CD4-positive, alpha-beta T cell (primary cell): ENCODE data around the gene LDLRAP1. TPM values are rescaled to one million over a fixed set of nuclear protein-coding genes. Genes with fewer than 3 reads are reported as not detected.

Source experiments
- ATAC-seq: fragments of 200-7000 bp; cut with Tn5 transposase; one replicate; pipeline ENCODE4 v1.10.0; 2022; ENCODE audit warnings: mild to moderate bottlenecking; ENCODE audit not compliant: poor library complexity
- CTCF ChIA-PET: fragments of 350-600 bp; sonication (Branson Sonifier 250); formaldehyde crosslinking; loops from one replicate; lab custom pipeline; 2021; ENCODE audit warnings: antibody characterized with exemption, inconsistent platforms; lab: Charles Lee
- POLR2A ChIA-PET: fragments of 350-600 bp; sonication (Branson Sonifier 250); formaldehyde crosslinking; loops from one replicate; lab custom pipeline; 2021; ENCODE audit warnings: antibody characterized with exemption, inconsistent platforms; lab: Charles Lee
- DNase-seq, 14 experiments: peaks; one replicate each; pipeline ENCODE4 v3.0.0-alpha.2; 2013 to 2020; ENCODE audit warnings: mixed read lengths in 2 of 14
- H3K27ac ChIP-seq, 2 donors: one replicate each; pipeline versions ENCODE4 v1.5.1 to v1.7.0; 2013; ENCODE audit warnings: low read length in 2 of 2, low read depth in 1 of 2, mild to moderate bottlenecking in 1 of 2
- H3K27me3 ChIP-seq, 2 experiments: 1 replicate in 1 of 2; 2 replicates in 1 of 2; pipeline versions ENCODE4 v1.6.1 to v1.7.0; 2013; ENCODE audit warnings: low read length in 2 of 2, control low read depth in 1 of 2, mild to moderate bottlenecking in 1 of 2, moderate library complexity in 1 of 2; ENCODE audit not compliant: insufficient read depth in 2 of 2, control insufficient read depth in 1 of 2
- H3K36me3 ChIP-seq: one replicate; pipeline ENCODE4 v1.6.1; 2013; ENCODE audit warnings: low read length, control low read depth; ENCODE audit not compliant: insufficient read depth
- H3K4me1 ChIP-seq: one replicate; pipeline ENCODE4 v1.6.1; 2013; ENCODE audit warnings: low read length, control low read depth; ENCODE audit not compliant: insufficient read depth
- H3K4me3 ChIP-seq: one replicate; pipeline ENCODE4 v1.5.1; 2013; ENCODE audit warnings: mild to moderate bottlenecking, low read length, moderate library complexity
- H3K9me3 ChIP-seq, 2 experiments: 1 replicate in 1 of 2; 2 replicates in 1 of 2; pipeline versions ENCODE4 v1.6.1 to v1.7.0; 2013; ENCODE audit warnings: low read length in 2 of 2, mild to moderate bottlenecking in 2 of 2, control low read depth in 1 of 2, moderate library complexity in 1 of 2; ENCODE audit not compliant: control insufficient read depth in 1 of 2, insufficient read depth in 1 of 2
- H3K27ac Mint-ChIP-seq: one replicate; pipeline ENCODE4 v1.8.0; 2020; ENCODE audit warnings: mixed read lengths
- H3K27me3 Mint-ChIP-seq: one replicate; pipeline ENCODE4 v1.8.0; 2021; ENCODE audit warnings: mixed read lengths
- H3K36me3 Mint-ChIP-seq: one replicate; pipeline ENCODE4 v1.8.0; 2021; ENCODE audit warnings: low read depth, mixed read lengths
- H3K4me1 Mint-ChIP-seq: one replicate; pipeline ENCODE4 v1.8.0; 2021; ENCODE audit warnings: low read depth, mixed read lengths
- H3K4me3 Mint-ChIP-seq: one replicate; pipeline ENCODE4 v1.8.0; 2020; ENCODE audit warnings: mild to moderate bottlenecking, mixed read lengths
- H3K9me3 Mint-ChIP-seq: one replicate; pipeline ENCODE4 v1.8.0; 2020; ENCODE audit warnings: mixed read lengths
- CTCF ChIP-seq: fragments of 200-600 bp; IDR thresholded peaks from one replicate; pipeline ENCODE4 v1.8.0; 2022; ENCODE audit warnings: antibody characterized with exemption, mild to moderate bottlenecking
- intact Hi-C, 2 experiments: fragments of 100-400 bp; cut with DNase I in 1 of 2; cut with micrococcal nuclease in 1 of 2; formaldehyde crosslinking; loops; one replicate each; pipeline versions ENCODE4 v1.15.1 to v1.9.0; 2023 to 2025; cut with DNase I, micrococcal nuclease
- total RNA-seq, 174 experiments: library from RNA in 2 of 174; stranded (reverse) in 2 of 174; gene quantifications; one replicate each; pipeline ENCODE4 v1.2.3 and lab custom pipeline; 2021 to 2026

Gene LDLRAP1
- total RNA-seq, 2 experiments from 2014 or later, result 70.5 to 73.5 TPM

GRCh38 chr1:25533775-25534409, 9.5 kb upstream of the LDLRAP1 start:
- CTCF ChIA-PET, result no interaction called here
- no peak overlapping the region for H3K4me3 ChIP-seq
- no peak overlapping the region for H3K27ac ChIP-seq
- Mint-ChIP-seq H3K27me3 (no peaks in the 10 kb centered on the region), H3K4me1 (no peaks in the 10 kb centered on the region), H3K4me3 (no peak overlapping the region), H3K36me3 (no peaks in the 10 kb centered on the region), H3K9me3 (no peaks in the 10 kb centered on the region), H3K27ac (no peak overlapping the region)
- no peak for TF ChIP-seq CTCF
- intact Hi-C loops, result no loop called here
- H3K9me3 ChIP-seq, result no peaks in the 10 kb centered on the region
- no peaks in the 10 kb centered on the region for H3K27me3 ChIP-seq
- ATAC-seq (no peak), DNase-seq (no peak)
- H3K36me3 ChIP-seq, result no peaks in the 10 kb centered on the region
- H3K4me1 ChIP-seq, result no peaks in the 10 kb centered on the region
- POLR2A ChIA-PET, result no interaction called here

GRCh38 chr1:25534410-25534788, 9.0 kb upstream of the LDLRAP1 start:
- no peaks in the 10 kb centered on the region for H3K27me3 Mint-ChIP-seq
- DNase-seq (no peak), ATAC-seq (no peak)
- ChIA-PET POLR2A (no interaction called here), CTCF (interaction anchor here (0.7 kb wide), 1 partner anchor 13 kb away, joined by 3 read pairs; no protein-coding TSS in a partner anchor)
- no peak overlapping the region for H3K27ac Mint-ChIP-seq
- TF ChIP-seq CTCF, result no peak
- Histone ChIP-seq H3K4me1 (no peaks in the 10 kb centered on the region), H3K36me3 (no peaks in the 10 kb centered on the region), H3K27me3 (no peaks in the 10 kb centered on the region), H3K4me3 (no peak overlapping the region), H3K27ac (no peak overlapping the region), H3K9me3 (no peaks in the 10 kb centered on the region)
- no peaks in the 10 kb centered on the region for H3K36me3 Mint-ChIP-seq
- intact Hi-C loops, result no loop called here
- H3K4me3 Mint-ChIP-seq, result no peak overlapping the region
- H3K4me1 Mint-ChIP-seq, result no peaks in the 10 kb centered on the region
- H3K9me3 Mint-ChIP-seq, result no peaks in the 10 kb centered on the region

- no peak for DNase-seq
- ChIA-PET POLR2A (no interaction called here), CTCF (no interaction called here)
- H3K36me3 ChIP-seq, result no peaks in the 10 kb centered on the region
- intact Hi-C loops, result loop anchor here in 1 of 2 experiments (5.0 kb wide), 1 partner anchor 36 kb away; no protein-coding TSS in a partner anchor
- H3K4me1 ChIP-seq, result no peaks in the 10 kb centered on the region
- TF ChIP-seq CTCF, result no peak
- no peak for ATAC-seq
- H3K4me3 ChIP-seq, result no peak overlapping the region
- Mint-ChIP-seq H3K4me3 (no peak overlapping the region), H3K27ac (no peak overlapping the region), H3K4me1 (no peaks in the 10 kb centered on the region), H3K36me3 (no peaks in the 10 kb centered on the region), H3K27me3 (no peaks in the 10 kb centered on the region), H3K9me3 (no peaks in the 10 kb centered on the region)
- no peaks in the 10 kb centered on the region for H3K9me3 ChIP-seq
- no peaks in the 10 kb centered on the region for H3K27me3 ChIP-seq
- H3K27ac ChIP-seq, result no peak overlapping the region
Measured at GRCh38 chr1:25536124-25536523, 7.3 kb upstream of the LDLRAP1 start.
